Breast epithelium (tissue), 3 donors: ENCODE results near the gene INTS1.

Experiments used
- CTCF ChIP-seq, 3 donors: fragments of 450-650 bp; IDR thresholded peaks; one replicate each; pipeline ENCODE4 v1.5.1; 2016 to 2017; ENCODE audit warnings: antibody characterized with exemption in 3 of 3, mild to moderate bottlenecking in 3 of 3, moderate library complexity in 3 of 3
- POLR2A ChIP-seq: fragments of 450-650 bp; IDR thresholded peaks from one replicate; pipeline ENCODE4 v1.6.1; 2016; ENCODE audit warnings: antibody characterized with exemption, mild to moderate bottlenecking, moderate library complexity
- POLR2AphosphoS5 ChIP-seq, 3 donors: sonication (generic); formaldehyde crosslinking; IDR thresholded peaks; one replicate each; pipeline ENCODE4 v1.6.1; 2017; ENCODE audit warnings: antibody characterized with exemption in 3 of 3

GRCh38 chr7:1536743-1537534 lies 32.8 kb upstream of the INTS1 start:
- TF ChIP-seq CTCF (IDR thresholded peaks at IDR 0.05) (no peak), POLR2A (peak; percentile 42), POLR2AphosphoS5 (IDR thresholded peaks at IDR 0.05) (peak; percentile 86 to 93 (median 90))
